ENCODE results near the gene IFRD2.

IFRD2 gene

DNA sequence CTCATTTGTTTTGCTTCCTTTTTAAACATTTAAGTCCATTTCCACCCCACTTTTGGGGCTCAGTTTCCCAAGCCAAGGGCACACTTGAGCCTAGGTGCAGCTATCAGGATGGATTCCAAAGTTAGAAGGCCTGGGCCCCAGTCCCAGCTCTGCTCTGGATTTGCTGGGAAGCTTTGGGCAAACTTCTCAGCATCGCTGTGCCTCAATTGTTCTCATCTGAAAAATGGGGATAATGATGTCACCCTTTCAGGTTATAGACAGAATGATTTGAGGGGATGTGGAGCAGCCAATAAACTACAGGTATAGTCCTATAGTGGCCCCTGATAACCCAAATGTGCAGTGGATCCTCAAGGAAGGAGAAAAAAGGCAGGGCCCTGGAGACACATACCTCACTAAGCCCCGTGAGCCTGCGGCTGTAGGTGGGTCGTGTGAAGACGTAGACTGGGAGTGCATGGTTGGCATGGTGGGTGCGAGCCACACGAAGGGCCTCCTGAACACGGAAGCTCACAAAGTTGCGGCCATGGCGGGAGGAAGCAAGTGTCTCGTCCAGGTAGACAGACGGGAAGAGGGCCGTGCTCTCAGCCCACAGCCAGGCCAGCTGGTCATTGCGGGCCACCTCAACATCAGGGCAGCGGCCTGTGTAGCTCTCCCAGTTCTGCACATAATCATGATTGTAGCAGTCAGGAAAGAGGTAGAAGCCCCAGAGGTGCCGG lies 27.1 kb upstream of the IFRD2 start:
- TF ChIP-seq, protein P1, sequence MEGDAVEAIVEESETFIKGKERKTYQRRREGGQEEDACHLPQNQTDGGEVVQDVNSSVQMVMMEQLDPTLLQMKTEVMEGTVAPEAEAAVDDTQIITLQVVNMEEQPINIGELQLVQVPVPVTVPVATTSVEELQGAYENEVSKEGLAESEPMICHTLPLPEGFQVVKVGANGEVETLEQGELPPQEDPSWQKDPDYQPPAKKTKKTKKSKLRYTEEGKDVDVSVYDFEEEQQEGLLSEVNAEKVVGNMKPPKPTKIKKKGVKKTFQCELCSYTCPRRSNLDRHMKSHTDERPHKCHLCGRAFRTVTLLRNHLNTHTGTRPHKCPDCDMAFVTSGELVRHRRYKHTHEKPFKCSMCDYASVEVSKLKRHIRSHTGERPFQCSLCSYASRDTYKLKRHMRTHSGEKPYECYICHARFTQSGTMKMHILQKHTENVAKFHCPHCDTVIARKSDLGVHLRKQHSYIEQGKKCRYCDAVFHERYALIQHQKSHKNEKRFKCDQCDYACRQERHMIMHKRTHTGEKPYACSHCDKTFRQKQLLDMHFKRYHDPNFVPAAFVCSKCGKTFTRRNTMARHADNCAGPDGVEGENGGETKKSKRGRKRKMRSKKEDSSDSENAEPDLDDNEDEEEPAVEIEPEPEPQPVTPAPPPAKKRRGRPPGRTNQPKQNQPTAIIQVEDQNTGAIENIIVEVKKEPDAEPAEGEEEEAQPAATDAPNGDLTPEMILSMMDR (IDR thresholded peaks at IDR 0.05), result no peak
- DNase-seq, result no peak
- Mint-ChIP-seq H3K4me1 (peaks cover 62% of the 10 kb centered on the region), H3K4me3 (peak overlapping the region; percentile 95), H3K36me3 (ENCODE audit: low read depth) (peaks cover 35% of the 10 kb centered on the region), H3K27ac (peak overlapping the region; percentile 57), H3K9me3 (peaks cover under 1% of the 10 kb centered on the region), H3K27me3 (ENCODE audit: low read depth, poor library complexity) (peaks cover 9% of the 10 kb centered on the region)

DNA sequence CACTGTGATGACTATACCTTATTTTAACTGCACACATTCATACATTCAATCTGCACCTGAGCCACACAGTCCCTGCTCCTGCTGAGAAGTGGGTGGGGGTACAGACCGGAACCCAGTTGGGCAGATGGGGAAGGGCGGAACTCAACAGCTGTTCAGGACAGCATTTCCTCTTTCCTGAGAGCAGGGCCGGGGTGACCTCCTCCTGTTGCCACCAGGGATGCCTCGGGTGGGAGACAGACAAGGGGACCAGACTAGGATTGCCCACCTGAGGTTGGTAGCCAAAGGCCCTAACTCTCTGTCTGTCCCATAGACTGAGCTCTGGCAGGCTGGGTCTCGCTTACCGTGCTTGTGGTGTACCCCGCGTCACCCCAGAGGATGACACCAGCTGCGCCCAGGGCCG lies 26.4 kb upstream of the IFRD2 start:
- no peak for DNase-seq
- Mint-ChIP-seq H3K4me1 (peaks cover 61% of the 10 kb centered on the region), H3K27ac (no peak overlapping the region)

DNA sequence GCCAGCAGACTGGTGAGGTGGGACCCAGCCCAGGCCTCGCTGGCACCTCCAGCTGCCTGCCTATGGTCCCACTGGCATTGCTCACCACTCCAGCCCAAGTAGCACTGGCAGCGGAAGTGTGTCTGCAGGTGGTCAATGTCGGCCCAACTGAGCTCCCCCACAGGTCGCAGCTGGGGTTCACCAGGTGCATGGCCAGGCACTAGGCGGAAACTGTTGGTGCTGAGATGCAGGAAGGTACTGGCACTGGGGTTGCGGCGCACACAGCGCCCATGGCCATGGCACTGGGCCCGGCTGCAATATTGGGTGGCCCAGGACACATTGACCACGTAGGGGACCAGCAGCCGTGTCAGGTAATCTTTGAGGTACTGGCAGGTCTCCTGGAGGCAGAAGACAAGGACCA lies 25.9 kb upstream of the IFRD2 start:
- Mint-ChIP-seq H3K4me3 (peak overlapping the region; percentile 95), H3K36me3 (ENCODE audit: low read depth) (peaks cover 47% of the 10 kb centered on the region), H3K9me3 (peaks cover 12% of the 10 kb centered on the region), H3K4me1 (peaks cover 58% of the 10 kb centered on the region), H3K27me3 (ENCODE audit: low read depth, poor library complexity) (peaks cover 4% of the 10 kb centered on the region), H3K27ac (no peak overlapping the region)
- TF ChIP-seq, protein P1 (IDR thresholded peaks at IDR 0.05), result no peak
- no peak for DNase-seq

More for the DNA sequence above, 26.4 kb upstream of the IFRD2 start:
- peak overlapping the region; percentile 95 for H3K4me3 Mint-ChIP-seq
- TF ChIP-seq, protein P1 (IDR thresholded peaks at IDR 0.05), result no peak
- peaks cover 7% of the 10 kb centered on the region for H3K9me3 Mint-ChIP-seq
- H3K27me3 Mint-ChIP-seq (ENCODE audit: low read depth, poor library complexity), result peaks cover 9% of the 10 kb centered on the region
- peaks cover 42% of the 10 kb centered on the region for H3K36me3 Mint-ChIP-seq (ENCODE audit: low read depth)

DNA sequence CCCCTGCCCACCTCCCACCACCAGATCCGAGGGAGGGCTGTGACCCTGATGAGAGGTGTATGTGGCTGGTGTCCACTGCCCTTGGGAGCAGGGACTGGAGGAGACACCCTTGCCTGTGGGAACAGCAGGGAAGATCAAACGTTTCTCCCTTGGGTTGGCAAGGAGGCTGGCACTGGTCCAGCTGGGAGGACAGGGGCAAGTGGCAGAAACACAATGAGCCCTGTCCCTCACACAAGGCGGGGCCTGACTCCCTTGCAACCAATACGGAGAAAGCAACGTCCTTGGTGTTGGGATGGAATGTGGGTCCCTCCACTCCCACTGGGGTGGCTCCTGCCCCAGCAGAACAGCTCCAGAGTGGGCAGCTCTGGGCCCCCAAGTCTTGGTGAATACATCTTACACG lies 25.1 kb upstream of the IFRD2 start:
- Mint-ChIP-seq H3K9me3 (peaks cover 15% of the 10 kb centered on the region), H3K4me1 (peaks cover 52% of the 10 kb centered on the region), H3K27ac (peak overlapping the region; percentile 66), H3K36me3 (ENCODE audit: low read depth) (peaks cover 50% of the 10 kb centered on the region), H3K4me3 (no peak overlapping the region), H3K27me3 (ENCODE audit: low read depth, poor library complexity) (peaks cover 3% of the 10 kb centered on the region)
- no peak for DNase-seq
- TF ChIP-seq, protein P1 (IDR thresholded peaks at IDR 0.05), result no peak

DNA sequence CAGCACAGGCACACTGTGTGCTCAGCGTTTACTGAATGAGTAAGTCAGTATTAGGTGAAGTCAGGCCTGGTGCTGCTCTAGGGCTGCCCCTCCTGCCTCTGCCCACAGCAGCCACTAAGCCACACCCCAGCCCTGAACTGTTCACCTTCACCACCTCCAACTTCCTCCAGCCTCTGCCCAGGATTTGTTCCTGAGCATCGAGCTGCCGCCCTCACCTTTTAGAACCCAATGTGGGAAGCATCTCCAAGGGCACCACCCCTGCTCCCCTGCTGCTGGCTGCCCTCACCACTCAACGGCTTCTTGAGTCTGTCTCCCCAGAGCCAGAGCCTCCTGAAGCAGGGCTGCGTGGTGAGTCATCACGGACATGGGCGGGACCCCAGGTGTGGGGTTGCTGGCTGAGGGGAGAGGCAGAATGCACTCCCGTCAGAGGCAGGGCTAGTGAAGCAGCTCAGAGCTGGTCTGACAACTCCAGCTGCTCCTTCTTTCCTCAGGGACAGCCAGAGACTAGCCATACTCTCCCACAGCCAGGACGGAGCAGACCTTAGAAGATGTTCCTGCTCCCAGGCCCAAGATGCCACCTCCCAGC lies 24.5 kb upstream of the IFRD2 start:
- Mint-ChIP-seq H3K36me3 (ENCODE audit: low read depth) (peaks cover 50% of the 10 kb centered on the region), H3K27ac (peak overlapping the region; percentile 94), H3K4me1 (peaks cover 52% of the 10 kb centered on the region), H3K4me3 (no peak overlapping the region), H3K27me3 (ENCODE audit: low read depth, poor library complexity) (peaks cover 3% of the 10 kb centered on the region), H3K9me3 (peaks cover 15% of the 10 kb centered on the region)
- TF ChIP-seq, protein P1 (IDR thresholded peaks at IDR 0.05), result no peak
- DNase-seq, result no peak

DNA sequence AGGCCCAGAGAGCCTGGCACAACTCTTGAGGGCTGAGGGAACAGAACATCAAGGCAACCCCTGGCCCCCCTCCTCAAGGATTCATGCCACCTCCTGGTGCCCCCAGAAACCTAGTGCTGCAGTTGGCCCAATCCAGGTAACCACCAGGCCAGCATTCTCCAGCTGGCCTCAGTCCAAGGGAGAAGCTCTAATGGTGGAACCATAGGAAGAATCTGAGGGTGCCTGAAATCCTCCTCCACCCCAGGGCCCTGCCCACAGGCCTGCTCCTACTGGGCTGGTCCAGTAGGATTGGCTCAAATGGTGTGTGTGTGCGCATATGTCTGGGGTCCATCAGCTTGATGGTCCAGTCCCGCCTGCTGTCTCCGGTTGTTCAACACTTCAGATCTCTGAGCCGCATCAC lies 22.6 kb upstream of the IFRD2 start:
- H3K4me3 Mint-ChIP-seq, result no peak overlapping the region
- no peak for DNase-seq
- peaks cover 43% of the 10 kb centered on the region for H3K4me1 Mint-ChIP-seq
- peak overlapping the region; percentile 74 for H3K27ac Mint-ChIP-seq
- H3K9me3 Mint-ChIP-seq, result peaks cover 23% of the 10 kb centered on the region
- TF ChIP-seq, protein P1 (IDR thresholded peaks at IDR 0.05), result no peak
- peaks cover 57% of the 10 kb centered on the region for H3K36me3 Mint-ChIP-seq (ENCODE audit: low read depth)
- no peaks in the 10 kb centered on the region for H3K27me3 Mint-ChIP-seq (ENCODE audit: low read depth, poor library complexity)
